ENCODE data around the gene NR1H4.

- no peak for TF ChIP-seq CTCF (IDR thresholded peaks at IDR 0.05)
- TF ChIP-seq EZH2 (IDR thresholded peaks at IDR 0.05; ENCODE audit: borderline replicate concordance, insufficient read depth, low read depth, low read length, poor library complexity, severe bottlenecking): no peak
These were observed 15.7 kb downstream of the NR1H4 start for GRCh38 chr12:100489251-100489820.
